Measurements from ENCODE around the gene ZNF521.

Gene ZNF521

GRCh38 chr18:25351777-25352628, at the start of gene ZNF521:
ZNF521 (minus strand) TSS chr18:25352166; CDS start chr18:25350946, 1,220 bp downstream.
- DNase-seq, result no peak

DNA sequence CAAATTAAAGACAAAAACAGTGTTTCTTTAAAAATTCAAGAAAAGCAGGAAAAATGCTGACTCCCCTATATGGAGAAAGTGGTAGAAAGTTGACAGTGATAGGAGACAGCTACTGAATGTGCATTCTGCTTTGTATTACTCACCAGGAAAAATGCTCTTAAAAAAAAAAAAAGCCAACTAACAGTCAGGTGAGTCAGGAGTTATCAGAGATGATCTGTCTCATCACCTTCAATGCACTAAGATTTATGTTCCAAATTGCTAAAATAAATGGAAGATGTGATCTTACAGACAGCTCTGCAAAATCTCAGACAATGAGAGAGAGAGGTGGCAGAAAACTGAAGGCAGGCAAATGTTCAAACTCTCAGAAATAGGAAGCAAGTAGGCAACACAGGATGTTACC, 47.6 kb upstream of the ZNF521 start:
- DNase-seq, result no peak

DNA sequence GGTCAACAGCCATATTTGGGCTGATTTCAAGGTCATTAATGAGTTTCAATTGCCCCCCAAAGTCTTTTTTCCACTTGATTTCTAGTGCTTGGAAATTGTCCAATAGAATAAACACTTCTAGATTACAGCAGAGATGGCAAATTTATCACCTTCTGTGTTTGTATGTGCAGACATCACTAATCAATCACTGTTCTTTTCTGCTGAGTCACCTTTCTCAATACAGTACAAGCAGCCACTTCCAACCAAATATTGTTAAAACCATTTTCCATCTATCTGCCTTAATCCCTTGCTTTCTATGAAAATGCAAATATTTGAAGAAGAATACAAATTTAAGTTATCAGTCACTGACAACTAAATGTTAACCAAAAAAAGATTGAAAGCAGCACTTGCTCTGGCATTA, 40.2 kb upstream of the ZNF521 start:
- DNase-seq, result no peak

DNA sequence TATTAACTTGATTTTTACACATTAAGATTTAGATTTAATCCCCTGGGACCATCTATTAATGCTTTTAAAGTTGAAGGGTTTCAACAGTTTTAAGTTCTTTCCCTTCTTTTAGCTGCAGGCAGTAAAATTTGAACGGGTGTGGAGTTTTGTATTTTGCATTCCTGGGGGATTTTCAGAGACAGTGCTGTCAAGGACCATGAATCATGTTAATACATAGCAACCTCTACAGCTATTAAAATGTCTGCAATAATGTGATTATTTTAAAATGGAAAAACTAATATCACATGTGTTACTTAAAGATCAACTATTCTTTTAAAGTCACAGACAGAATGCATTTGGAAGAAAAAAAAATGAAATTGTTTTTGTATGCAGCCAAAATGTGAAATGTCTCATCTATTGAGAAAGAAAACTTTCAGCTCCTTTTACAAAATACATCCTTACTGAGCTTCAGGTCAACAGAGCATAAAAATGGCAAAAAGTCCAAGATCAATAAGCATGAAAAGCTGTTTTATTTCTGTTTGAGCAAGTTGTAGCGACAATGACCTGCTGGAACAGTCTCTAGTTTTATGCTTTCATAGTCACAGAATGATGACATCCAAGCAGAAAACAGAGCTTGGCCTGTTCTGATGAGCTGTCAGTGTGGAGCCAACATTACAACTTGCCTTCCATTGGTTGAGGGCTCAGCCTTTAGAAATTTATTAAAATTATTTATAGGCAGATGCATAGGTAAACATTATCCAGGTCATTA, 21.6 kb upstream of the ZNF521 start:
- DNase-seq, result no peak

DNA sequence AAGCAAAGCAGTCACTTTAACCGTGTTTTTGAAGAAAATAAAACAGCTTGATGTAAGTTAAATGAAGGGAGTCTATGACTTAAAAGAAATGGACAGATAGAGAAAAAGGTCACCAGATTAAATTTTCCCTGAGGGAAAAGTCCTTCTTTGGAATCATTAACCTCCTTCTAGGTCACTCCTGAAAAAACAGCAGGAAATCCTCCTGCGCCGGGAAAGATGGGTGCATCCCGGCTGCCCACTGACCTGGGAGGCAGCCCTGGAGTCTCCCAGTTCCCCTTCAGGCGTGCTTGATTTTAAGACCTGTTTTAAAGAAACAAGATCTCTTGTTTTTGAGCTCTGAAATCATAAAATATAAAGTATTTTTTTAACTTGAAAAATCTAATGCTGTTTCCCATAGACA, 18.4 kb upstream of the ZNF521 start:
- no peak for DNase-seq

GRCh38 chr18:25365242-25365641, 13.3 kb upstream of the ZNF521 start:
- DNase-seq, result no peak

GRCh38 chr18:25364732-25365131, 12.8 kb upstream of the ZNF521 start:
- DNase-seq, result no peak

GRCh38 chr18:25360301-25360899, 8.4 kb upstream of the ZNF521 start:
- DNase-seq, result no peak

GRCh38 chr18:25353080-25353479, 1.1 kb upstream of the ZNF521 start:
- no peak for DNase-seq

- no peak for DNase-seq
These were observed 651 bp upstream of the ZNF521 start for GRCh38 chr18:25352629-25353005.

DNA sequence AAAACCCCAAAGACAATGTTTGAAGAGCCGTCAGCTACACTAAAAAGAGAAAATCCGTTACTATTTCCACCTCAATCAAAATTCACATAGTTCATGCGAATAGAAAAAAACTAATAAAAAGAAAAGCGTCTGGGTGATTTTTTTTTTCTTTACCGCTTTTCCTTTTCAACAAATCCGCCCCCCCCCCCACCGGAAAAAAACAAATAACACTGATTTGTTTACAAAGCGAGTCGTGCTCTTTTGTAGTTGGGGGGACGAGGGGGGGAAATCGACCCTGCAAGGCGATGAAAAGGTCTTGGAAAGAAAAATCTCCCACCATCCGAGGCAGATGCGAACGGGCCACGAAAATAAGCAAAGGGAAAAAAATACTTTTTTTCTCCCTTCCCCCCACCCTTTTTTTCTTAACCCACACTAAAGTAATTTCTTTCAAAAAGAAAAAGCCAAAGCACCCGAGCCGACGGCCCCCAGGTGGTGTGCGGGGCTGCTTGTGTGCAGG, 638 bp downstream of the ZNF521 start:
- no peak for DNase-seq

GRCh38 chr18:25350489-25351251, 1.3 kb downstream of the ZNF521 start:
- no peak for DNase-seq

DNA sequence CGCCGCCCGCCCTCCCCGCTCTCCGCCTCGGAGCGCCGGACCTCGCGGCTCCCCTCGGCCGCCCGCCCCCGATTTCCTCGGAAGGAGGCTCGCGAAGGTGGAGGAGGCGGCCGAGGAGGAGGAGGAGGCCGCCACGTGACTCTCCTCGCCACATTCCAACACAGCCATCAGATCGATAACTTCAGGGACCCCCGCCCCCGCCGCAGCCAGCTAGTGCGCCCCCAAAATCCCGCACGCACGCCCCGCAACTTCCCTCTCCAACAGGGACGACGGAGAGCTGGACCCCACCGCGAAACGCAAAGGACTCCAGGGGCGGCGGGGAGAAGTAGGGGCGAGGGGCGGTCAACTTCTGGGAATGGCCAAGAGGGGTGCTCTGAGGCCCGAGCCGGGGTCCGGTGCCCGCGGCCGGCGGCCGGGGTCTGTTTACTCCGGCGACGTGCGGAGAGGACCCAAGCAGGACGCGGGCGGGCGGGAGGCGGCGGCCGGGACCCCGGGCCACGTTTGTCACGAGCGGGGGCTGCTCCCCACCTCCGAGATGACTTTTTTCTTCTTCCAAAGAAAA, 2.0 kb downstream of the ZNF521 start:
- no peak for DNase-seq

- DNase-seq, result no peak
These were observed 2.6 kb downstream of the ZNF521 start for GRCh38 chr18:25349131-25349925.

GRCh38 chr18:25348386-25349130, 3.4 kb downstream of the ZNF521 start:
- DNase-seq, result no peak

DNA sequence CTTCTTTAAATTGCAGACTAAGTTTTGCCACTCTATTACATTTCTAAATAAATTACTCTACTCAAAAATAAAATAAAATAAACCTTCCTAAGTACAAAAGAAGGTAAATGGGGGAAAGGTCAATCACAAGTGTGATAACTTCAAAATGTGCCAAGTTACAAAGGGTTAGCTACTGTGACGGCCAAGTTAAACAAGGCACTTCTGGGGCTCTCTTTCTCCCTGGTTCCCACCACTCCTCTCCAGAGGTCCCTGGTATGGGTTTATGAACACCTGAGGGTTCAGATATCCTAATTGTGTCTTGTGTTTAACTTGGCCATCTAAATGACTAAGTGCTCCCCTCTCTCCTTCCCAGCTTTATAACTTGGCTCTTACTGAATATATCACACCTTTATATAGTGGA, 5.4 kb downstream of the ZNF521 start:
- no peak for DNase-seq

GRCh38 chr18:25345081-25345866, 6.7 kb downstream of the ZNF521 start:
- DNase-seq, result no peak

DNA sequence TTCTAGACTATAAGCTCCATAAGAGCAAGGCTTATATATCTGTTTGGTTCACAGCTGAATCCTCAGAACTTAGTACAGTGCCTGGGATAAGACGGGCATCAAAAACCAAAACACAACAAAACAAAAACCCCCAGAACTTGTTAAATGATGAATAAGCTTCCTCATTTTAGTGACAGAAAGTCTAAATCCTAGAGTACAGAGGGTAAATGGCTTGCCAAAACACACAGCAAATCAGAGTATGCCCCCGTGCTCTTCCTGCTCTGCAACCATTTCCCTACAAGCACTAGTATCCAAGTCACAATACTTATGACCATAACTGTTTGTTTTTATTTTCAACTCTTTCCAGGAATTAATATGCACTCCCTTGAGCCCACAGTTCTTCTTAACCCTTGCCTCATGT, 10.1 kb downstream of the ZNF521 start:
- no peak for DNase-seq

DNA sequence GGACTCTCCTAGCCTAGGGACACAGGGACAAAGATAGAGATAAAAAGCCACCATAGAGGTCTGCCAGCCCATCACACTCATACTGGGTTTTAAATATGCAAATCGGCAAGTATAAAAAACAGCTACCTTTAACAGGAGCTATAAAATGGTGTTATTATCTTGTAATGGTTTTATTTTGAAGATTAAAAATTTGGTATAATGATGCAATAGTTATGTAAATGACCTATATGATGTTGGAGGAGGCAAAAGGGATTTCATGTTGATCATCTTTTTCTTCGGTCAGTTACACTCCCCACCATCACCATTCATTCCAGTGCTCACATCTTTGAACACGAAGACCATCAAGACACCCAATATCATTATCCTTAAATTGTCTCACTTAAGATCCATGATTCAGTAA, 11.2 kb downstream of the ZNF521 start:
- no peak for DNase-seq

- DNase-seq, result no peak
These were observed 16.3 kb downstream of the ZNF521 start for GRCh38 chr18:25335676-25336075.
